Measurements from ENCODE around the gene RHOT2.

DNA sequence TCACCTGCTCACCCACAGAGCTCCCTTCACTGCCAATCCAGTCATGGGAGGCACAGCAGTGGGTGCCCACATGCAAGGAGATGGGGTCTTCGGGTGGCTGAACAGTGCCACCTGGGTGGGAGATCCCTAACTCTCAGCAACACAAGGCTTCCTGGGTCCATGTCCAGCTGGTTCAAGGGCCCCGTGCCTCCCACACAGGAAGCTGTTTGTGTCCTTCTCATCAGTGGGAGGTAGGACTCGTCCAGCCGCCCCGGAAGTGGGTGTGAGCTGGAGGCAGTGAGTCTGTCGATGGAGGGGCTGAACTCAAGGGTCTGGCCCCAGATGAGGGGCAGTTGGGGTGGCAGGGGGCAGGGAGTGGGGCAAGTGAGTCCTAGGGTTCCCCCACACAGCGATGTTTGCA is 36.1 kb downstream of the RHOT2 start:
- TF ChIP-seq CTCF (IDR thresholded peaks at IDR 0.05) (no peak), POLR2AphosphoS5 (IDR thresholded peaks at IDR 0.05) (no peak), POLR2A (IDR thresholded peaks at IDR 0.05) (no peak)
